GM12874 (cell line): Measurements from ENCODE around the gene PCDH11Y.
"Not testable (repeated sequence)": the region's sequence is repeated elsewhere in the genome, so short reads cannot be mapped to it uniquely, and the experiment has no call there.

Source experiments
- TF ChIP-seq, protein P1 (sequence below): IDR thresholded peaks from 2 replicates; pipeline ENCODE4 v1.5.1; 2011; ENCODE audit warnings: low read depth, mild to moderate bottlenecking, control low read depth, low read length, moderate library complexity; ENCODE audit not compliant: insufficient read depth

Gene PCDH11Y, protein sequence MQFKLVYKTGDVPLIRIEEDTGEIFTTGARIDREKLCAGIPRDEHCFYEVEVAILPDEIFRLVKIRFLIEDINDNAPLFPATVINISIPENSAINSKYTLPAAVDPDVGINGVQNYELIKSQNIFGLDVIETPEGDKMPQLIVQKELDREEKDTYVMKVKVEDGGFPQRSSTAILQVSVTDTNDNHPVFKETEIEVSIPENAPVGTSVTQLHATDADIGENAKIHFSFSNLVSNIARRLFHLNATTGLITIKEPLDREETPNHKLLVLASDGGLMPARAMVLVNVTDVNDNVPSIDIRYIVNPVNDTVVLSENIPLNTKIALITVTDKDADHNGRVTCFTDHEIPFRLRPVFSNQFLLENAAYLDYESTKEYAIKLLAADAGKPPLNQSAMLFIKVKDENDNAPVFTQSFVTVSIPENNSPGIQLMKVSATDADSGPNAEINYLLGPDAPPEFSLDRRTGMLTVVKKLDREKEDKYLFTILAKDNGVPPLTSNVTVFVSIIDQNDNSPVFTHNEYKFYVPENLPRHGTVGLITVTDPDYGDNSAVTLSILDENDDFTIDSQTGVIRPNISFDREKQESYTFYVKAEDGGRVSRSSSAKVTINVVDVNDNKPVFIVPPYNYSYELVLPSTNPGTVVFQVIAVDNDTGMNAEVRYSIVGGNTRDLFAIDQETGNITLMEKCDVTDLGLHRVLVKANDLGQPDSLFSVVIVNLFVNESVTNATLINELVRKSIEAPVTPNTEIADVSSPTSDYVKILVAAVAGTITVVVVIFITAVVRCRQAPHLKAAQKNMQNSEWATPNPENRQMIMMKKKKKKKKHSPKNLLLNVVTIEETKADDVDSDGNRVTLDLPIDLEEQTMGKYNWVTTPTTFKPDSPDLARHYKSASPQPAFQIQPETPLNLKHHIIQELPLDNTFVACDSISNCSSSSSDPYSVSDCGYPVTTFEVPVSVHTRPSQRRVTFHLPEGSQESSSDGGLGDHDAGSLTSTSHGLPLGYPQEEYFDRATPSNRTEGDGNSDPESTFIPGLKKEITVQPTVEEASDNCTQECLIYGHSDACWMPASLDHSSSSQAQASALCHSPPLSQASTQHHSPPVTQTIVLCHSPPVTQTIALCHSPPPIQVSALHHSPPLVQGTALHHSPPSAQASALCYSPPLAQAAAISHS (N-terminal part only)

DNA sequence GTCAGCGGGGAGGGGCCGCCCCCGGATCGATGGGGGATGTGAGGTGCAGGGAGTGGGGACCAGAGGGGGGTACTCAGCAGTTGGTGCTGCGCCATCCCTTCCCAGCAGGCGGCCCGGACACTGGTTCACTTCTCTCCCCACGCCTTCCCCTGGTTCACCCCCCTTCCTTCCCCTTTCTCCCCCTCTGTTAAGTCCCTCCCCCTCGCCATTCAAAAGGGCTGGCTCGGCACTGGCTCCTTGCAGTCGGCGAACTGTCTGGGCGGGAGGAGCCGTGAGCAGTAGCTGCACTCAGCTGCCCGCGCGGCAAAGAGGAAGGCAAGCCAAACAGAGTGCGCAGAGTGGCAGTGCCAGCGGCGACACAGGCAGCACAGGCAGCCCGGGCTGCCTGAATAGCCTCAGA, at the start of gene PCDH11Y:
Gene PCDH11Y (plus strand): TSS at position 240 of the 400 bp plus-strand sequence. CDS start 56,804 bp downstream, outside the sequence.
- TF ChIP-seq, protein P1, sequence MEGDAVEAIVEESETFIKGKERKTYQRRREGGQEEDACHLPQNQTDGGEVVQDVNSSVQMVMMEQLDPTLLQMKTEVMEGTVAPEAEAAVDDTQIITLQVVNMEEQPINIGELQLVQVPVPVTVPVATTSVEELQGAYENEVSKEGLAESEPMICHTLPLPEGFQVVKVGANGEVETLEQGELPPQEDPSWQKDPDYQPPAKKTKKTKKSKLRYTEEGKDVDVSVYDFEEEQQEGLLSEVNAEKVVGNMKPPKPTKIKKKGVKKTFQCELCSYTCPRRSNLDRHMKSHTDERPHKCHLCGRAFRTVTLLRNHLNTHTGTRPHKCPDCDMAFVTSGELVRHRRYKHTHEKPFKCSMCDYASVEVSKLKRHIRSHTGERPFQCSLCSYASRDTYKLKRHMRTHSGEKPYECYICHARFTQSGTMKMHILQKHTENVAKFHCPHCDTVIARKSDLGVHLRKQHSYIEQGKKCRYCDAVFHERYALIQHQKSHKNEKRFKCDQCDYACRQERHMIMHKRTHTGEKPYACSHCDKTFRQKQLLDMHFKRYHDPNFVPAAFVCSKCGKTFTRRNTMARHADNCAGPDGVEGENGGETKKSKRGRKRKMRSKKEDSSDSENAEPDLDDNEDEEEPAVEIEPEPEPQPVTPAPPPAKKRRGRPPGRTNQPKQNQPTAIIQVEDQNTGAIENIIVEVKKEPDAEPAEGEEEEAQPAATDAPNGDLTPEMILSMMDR, result not testable (repeated sequence)
